Peyer's patch (tissue), 4 donors: ENCODE results near the gene COL20A1.

Source experiments
- CTCF ChIP-seq, 6 experiments: fragments of 450-650 bp in 4 of 6; fragments of 200-600 bp in 2 of 6; sonication (generic) in 1 of 6; IDR thresholded peaks; one replicate each; pipeline ENCODE4 v1.5.1; 2017 to 2019; ENCODE audit warnings: antibody characterized with exemption in 6 of 6, mild to moderate bottlenecking in 3 of 6, moderate library complexity in 1 of 6
- POLR2A ChIP-seq, 2 donors: fragments of 450-650 bp; IDR thresholded peaks; one replicate each; pipeline ENCODE4 v1.5.1; 2017; ENCODE audit warnings: antibody characterized with exemption in 2 of 2, mild to moderate bottlenecking in 2 of 2, moderate library complexity in 2 of 2

GRCh38 chr20:63257629-63258028, 35.4 kb upstream of the COL20A1 start:
- no peak for TF ChIP-seq CTCF (IDR thresholded peaks at IDR 0.05)
- no peak for TF ChIP-seq POLR2A (IDR thresholded peaks at IDR 0.05)
